ENCODE results near the gene NANOGP8. TPM values are rescaled to one million over a fixed set of nuclear protein-coding genes. Genes with fewer than 3 reads are reported as not detected.

The NANOGP8 gene
- total and polyA plus RNA-seq, 9 of the 15 experiments (the other 6 are each of a cell fraction or from before 2014, with no cell fraction given) = not detected

DNA sequence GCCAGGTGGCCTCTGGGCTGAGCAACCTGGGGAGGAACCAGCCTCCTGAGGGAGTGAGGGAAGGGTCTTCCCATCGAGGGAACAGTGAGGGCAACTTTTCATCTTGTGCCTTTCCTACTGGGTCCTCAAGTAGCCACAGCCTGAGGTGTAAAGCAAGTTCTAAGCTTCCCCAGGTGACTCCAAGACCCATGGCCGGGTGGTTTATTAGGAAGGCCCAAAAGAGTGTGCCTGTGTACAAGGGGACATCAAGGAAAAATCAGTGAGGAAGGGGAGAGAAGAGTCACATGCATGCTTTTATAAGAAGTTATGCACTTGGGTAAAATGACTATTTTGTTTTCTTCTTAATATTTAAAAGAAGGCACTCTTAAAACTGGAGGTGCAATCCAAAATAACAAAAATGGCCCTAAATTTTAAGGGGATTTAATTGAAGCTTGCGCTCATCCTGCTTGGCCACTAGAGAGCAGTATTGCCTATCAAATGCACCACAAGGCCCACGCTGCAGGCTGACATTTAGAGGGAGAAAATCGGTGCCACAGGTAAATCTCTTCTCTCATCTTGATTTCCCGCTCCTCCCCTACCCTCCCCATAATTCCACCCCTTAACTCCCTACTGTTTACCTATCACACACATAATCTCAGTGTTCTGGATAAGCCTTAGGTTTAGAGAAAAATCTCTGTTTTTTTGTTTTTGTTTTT lies 6.7 kb downstream of the NANOGP8 start (continued):
- TF ChIP-seq, protein P1, sequence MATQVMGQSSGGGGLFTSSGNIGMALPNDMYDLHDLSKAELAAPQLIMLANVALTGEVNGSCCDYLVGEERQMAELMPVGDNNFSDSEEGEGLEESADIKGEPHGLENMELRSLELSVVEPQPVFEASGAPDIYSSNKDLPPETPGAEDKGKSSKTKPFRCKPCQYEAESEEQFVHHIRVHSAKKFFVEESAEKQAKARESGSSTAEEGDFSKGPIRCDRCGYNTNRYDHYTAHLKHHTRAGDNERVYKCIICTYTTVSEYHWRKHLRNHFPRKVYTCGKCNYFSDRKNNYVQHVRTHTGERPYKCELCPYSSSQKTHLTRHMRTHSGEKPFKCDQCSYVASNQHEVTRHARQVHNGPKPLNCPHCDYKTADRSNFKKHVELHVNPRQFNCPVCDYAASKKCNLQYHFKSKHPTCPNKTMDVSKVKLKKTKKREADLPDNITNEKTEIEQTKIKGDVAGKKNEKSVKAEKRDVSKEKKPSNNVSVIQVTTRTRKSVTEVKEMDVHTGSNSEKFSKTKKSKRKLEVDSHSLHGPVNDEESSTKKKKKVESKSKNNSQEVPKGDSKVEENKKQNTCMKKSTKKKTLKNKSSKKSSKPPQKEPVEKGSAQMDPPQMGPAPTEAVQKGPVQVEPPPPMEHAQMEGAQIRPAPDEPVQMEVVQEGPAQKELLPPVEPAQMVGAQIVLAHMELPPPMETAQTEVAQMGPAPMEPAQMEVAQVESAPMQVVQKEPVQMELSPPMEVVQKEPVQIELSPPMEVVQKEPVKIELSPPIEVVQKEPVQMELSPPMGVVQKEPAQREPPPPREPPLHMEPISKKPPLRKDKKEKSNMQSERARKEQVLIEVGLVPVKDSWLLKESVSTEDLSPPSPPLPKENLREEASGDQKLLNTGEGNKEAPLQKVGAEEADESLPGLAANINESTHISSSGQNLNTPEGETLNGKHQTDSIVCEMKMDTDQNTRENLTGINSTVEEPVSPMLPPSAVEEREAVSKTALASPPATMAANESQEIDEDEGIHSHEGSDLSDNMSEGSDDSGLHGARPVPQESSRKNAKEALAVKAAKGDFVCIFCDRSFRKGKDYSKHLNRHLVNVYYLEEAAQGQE (IDR thresholded peaks at IDR 0.05; ENCODE audit: borderline replicate concordance) = peak; percentile 88
- TF ChIP-seq, protein P1 (CRISPR knock-in tag; IDR thresholded peaks at IDR 0.05; ENCODE audit: low read depth) = no peak
